ENCODE measurements around the gene RELN. TPM values are rescaled to one million over a fixed set of nuclear protein-coding genes. Genes with fewer than 3 reads are reported as not detected.

RELN gene
- total RNA-seq, 1 experiment from 2014 or later: 0.31 TPM

- intact Hi-C loops (cut with micrococcal nuclease; ENCODE audit: unreplicated experiment): no loop called here
- CTCF ChIA-PET: no interaction called here
- no peak for DNase-seq
- no peaks in the 10 kb centered on the region for H3K36me3 Mint-ChIP-seq (ENCODE audit: insufficient read depth, unreplicated experiment)
- H3K9me3 Mint-ChIP-seq (ENCODE audit: low read depth, unreplicated experiment): peaks cover 4% of the 10 kb centered on the region
- H3K4me3 Mint-ChIP-seq (ENCODE audit: low read depth, unreplicated experiment): no peak overlapping the region
- peaks cover 12% of the 10 kb centered on the region for H3K4me1 Mint-ChIP-seq (ENCODE audit: low read depth, unreplicated experiment)
- H3K27me3 Mint-ChIP-seq (ENCODE audit: unreplicated experiment): no peaks in the 10 kb centered on the region
- H3K27ac Mint-ChIP-seq (ENCODE audit: unreplicated experiment): no peak overlapping the region
- no TSS peak for BruUV-seq (replicated peaks)
- TF ChIP-seq CTCF (IDR thresholded peaks at IDR 0.05; ENCODE audit: unreplicated experiment): no peak
Measured at GRCh38 chr7:103919272-103919868, 70.1 kb downstream of the RELN start.

GRCh38 chr7:103918631-103919271 is 70.7 kb downstream of the RELN start:
- no peak for DNase-seq
- H3K27ac Mint-ChIP-seq (ENCODE audit: unreplicated experiment): no peak overlapping the region
- CTCF ChIA-PET: interaction anchor here (0.6 kb wide), 1 partner anchor 303 kb away, joined by 4 read pairs; no protein-coding TSS in a partner anchor
- H3K36me3 Mint-ChIP-seq (ENCODE audit: insufficient read depth, unreplicated experiment): no peaks in the 10 kb centered on the region
- H3K27me3 Mint-ChIP-seq (ENCODE audit: unreplicated experiment): no peaks in the 10 kb centered on the region
- no peak overlapping the region for H3K4me3 Mint-ChIP-seq (ENCODE audit: low read depth, unreplicated experiment)
- H3K9me3 Mint-ChIP-seq (ENCODE audit: low read depth, unreplicated experiment): peaks cover 4% of the 10 kb centered on the region
- H3K4me1 Mint-ChIP-seq (ENCODE audit: low read depth, unreplicated experiment): peaks cover 15% of the 10 kb centered on the region
- intact Hi-C loops (cut with micrococcal nuclease; ENCODE audit: unreplicated experiment): no loop called here
- no peak for TF ChIP-seq CTCF (IDR thresholded peaks at IDR 0.05; ENCODE audit: unreplicated experiment)
- BruUV-seq (replicated peaks): no TSS peak

- no peak for TF ChIP-seq CTCF (IDR thresholded peaks at IDR 0.05; ENCODE audit: unreplicated experiment)
- Mint-ChIP-seq H3K9me3 (ENCODE audit: low read depth, unreplicated experiment) (peaks cover 4% of the 10 kb centered on the region), H3K27ac (ENCODE audit: unreplicated experiment) (no peak overlapping the region), H3K4me3 (ENCODE audit: low read depth, unreplicated experiment) (no peak overlapping the region), H3K36me3 (ENCODE audit: insufficient read depth, unreplicated experiment) (no peaks in the 10 kb centered on the region), H3K27me3 (ENCODE audit: unreplicated experiment) (no peaks in the 10 kb centered on the region), H3K4me1 (ENCODE audit: low read depth, unreplicated experiment) (peaks cover 15% of the 10 kb centered on the region)
- intact Hi-C loops (cut with micrococcal nuclease; ENCODE audit: unreplicated experiment): no loop called here
- DNase-seq: peak; percentile 40
- BruUV-seq (replicated peaks): no TSS peak
- CTCF ChIA-PET: no interaction called here
Measured at GRCh38 chr7:103915680-103916357, 73.6 kb downstream of the RELN start.

- no peaks in the 10 kb centered on the region for H3K36me3 Mint-ChIP-seq (ENCODE audit: insufficient read depth, unreplicated experiment)
- H3K4me3 Mint-ChIP-seq (ENCODE audit: low read depth, unreplicated experiment): no peak overlapping the region
- CTCF ChIA-PET: interaction anchor here (0.9 kb wide), 1 partner anchor 9 kb away, joined by 3 read pairs; no protein-coding TSS in a partner anchor
- no TSS peak for BruUV-seq (replicated peaks)
- no peak overlapping the region for H3K27ac Mint-ChIP-seq (ENCODE audit: unreplicated experiment)
- H3K9me3 Mint-ChIP-seq (ENCODE audit: low read depth, unreplicated experiment): peaks cover under 1% of the 10 kb centered on the region
- no peak for TF ChIP-seq CTCF (IDR thresholded peaks at IDR 0.05; ENCODE audit: unreplicated experiment)
- peak; percentile 24 for DNase-seq
- H3K27me3 Mint-ChIP-seq (ENCODE audit: unreplicated experiment): no peaks in the 10 kb centered on the region
- H3K4me1 Mint-ChIP-seq (ENCODE audit: low read depth, unreplicated experiment): peaks cover 15% of the 10 kb centered on the region
- intact Hi-C loops (cut with micrococcal nuclease; ENCODE audit: unreplicated experiment): loop anchor here (5.0 kb wide), 1 partner anchor 52 kb away; no protein-coding TSS in a partner anchor
Measured at GRCh38 chr7:103914147-103914899, 75.1 kb downstream of the RELN start.

Data from Calu3 (cell line).